ENCODE measurements around the gene NDE1. TPM values are rescaled to one million over a fixed set of nuclear protein-coding genes. Genes with fewer than 3 reads are reported as not detected.
"Not testable (repeated sequence)": the region's sequence is repeated elsewhere in the genome, so short reads cannot be mapped to it uniquely, and the experiment has no call there.

Gene NDE1
- total and polyA plus RNA-seq, 12 donors: 3.1 to 21.6 (median 14.7) TPM

DNA sequence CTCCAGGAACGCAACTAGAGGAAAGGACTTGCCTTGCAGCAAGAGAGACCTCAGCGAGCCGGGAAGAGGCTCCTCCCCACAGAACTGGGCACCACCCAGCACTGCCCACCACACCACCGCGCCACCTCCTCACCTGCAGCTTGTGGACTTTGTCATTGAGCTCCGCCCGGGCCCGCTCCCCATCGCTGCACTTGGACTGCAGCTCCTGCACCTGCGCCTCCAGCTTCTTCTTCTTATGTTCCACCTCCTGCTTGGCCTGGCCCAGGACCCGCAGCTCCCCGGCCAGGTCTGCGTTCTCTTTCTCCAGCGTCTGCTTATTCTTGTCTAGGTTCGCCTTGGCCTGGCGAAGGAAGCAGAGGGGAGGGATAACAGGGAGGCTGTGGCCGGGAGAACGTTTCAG is 76.7 kb downstream of the NDE1 start:
- H3K4me1 ChIP-seq (replicated peaks in 1 of 2): no peaks in the 10 kb centered on the region
- 93 to 95% (median 94%) methylated on average over 17 to 18 of the region's 18 CpGs for WGBS, 4 donors
- peaks cover 0 to 17% of the 10 kb centered on the region in 2 donors for H3K36me3 ChIP-seq (replicated peaks in 1 of 2)
- no peaks in the 10 kb centered on the region for H3K27me3 ChIP-seq
- no peaks in the 10 kb centered on the region for H3K9me3 ChIP-seq (replicated peaks in 1 of 3)
- intact Hi-C loops (cut with DNase I): no loop called here
- no peak for DNase-seq
- H3K4me3 ChIP-seq: no peak overlapping the region
- TF ChIP-seq, protein P1, sequence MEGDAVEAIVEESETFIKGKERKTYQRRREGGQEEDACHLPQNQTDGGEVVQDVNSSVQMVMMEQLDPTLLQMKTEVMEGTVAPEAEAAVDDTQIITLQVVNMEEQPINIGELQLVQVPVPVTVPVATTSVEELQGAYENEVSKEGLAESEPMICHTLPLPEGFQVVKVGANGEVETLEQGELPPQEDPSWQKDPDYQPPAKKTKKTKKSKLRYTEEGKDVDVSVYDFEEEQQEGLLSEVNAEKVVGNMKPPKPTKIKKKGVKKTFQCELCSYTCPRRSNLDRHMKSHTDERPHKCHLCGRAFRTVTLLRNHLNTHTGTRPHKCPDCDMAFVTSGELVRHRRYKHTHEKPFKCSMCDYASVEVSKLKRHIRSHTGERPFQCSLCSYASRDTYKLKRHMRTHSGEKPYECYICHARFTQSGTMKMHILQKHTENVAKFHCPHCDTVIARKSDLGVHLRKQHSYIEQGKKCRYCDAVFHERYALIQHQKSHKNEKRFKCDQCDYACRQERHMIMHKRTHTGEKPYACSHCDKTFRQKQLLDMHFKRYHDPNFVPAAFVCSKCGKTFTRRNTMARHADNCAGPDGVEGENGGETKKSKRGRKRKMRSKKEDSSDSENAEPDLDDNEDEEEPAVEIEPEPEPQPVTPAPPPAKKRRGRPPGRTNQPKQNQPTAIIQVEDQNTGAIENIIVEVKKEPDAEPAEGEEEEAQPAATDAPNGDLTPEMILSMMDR (IDR thresholded peaks at IDR 0.05): no peak
- no peak for TF ChIP-seq POLR2A (IDR thresholded peaks at IDR 0.05)
- no peak overlapping the region for H3K27ac ChIP-seq

DNA sequence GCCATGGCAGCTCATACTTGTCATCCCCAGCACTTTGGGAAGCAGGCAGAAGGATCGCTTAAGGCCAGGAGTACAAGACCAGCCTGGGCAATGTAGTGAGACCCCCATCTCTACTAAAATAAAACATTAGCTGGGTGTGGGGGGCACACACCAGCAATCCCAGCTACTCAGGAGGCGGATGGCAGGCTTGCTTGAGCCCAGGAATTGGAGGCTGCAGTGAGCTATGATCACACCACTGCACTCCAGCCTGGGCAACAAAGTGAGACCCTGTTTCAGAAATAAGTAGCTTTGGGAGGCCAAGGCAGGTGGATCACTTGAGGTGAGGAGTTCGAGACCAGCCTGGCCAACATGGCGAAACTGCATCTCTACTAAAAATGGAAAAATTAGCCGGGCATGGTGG is 77.7 kb downstream of the NDE1 start:
- peaks cover 0 to 17% of the 10 kb centered on the region in 2 donors for H3K36me3 ChIP-seq (replicated peaks in 1 of 2)
- H3K4me1 ChIP-seq (replicated peaks in 1 of 2); DNase-seq; H3K4me3 ChIP-seq; H3K27ac ChIP-seq; H3K27me3 ChIP-seq; H3K9me3 ChIP-seq (replicated peaks in 1 of 3); intact Hi-C loops (cut with DNase I): not testable (repeated sequence)
- WGBS, 4 donors: 93 to 99% (median 97%) methylated on average over 4 to 5 of the region's 5 CpGs

DNA sequence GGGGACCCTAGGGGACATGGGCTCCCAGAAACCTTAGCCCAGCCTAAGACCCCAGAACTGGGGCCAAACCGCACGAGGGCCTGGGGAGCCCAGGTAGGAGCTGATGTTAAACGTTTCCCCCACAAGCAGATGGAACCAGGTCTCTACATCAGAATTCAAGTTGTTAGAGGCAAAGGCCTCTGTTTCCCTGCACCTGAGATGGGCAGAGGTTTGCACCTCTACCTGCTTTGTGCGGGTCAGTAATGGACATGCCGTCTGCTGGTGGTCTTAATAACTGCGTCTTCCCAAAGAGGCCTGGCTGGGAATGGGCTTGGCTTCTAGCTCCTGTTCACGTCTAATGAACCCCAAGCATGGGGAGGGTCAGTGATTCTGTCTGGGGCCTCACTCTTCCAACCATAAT is 79.1 kb downstream of the NDE1 start:
- no peak for DNase-seq
- H3K36me3 ChIP-seq (replicated peaks in 1 of 2): peaks cover 0 to 17% of the 10 kb centered on the region in 2 donors
- H3K27ac ChIP-seq: no peak overlapping the region
- 84 to 94% (median 92%) methylated on average over 7 of the region's 7 CpGs for WGBS, 4 donors
- H3K4me1 ChIP-seq (replicated peaks in 1 of 2): no peaks in the 10 kb centered on the region
- H3K27me3 ChIP-seq: no peaks in the 10 kb centered on the region
- H3K4me3 ChIP-seq: no peak overlapping the region
- intact Hi-C loops (cut with DNase I): no loop called here
- TF ChIP-seq POLR2A (IDR thresholded peaks at IDR 0.05): no peak
- TF ChIP-seq, protein P1 (IDR thresholded peaks at IDR 0.05): no peak
- H3K9me3 ChIP-seq (replicated peaks in 1 of 3): no peaks in the 10 kb centered on the region

DNA sequence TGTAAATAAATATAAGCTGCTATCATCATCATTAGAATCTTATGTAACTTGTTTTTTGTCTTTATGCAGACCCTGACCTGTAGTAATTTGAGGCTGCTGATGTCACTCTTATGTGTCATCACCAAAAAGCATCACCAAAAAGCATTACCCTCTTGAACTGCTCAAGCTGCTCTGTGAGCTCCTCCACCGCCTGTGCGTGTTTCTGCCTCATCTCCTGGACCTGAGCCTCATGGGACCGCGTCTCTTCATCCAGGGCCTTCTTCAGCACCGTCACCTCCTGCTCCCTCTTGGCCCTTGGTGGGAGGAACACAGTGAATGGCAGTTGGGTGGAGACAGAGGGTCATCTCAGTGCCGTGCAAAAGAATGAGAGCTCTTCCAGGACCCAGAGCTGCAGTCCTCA is 82.4 kb downstream of the NDE1 start:
- WGBS, 4 donors: 88 to 92% (median 89%) methylated on average over 6 of the region's 6 CpGs
- no peak for TF ChIP-seq POLR2A (IDR thresholded peaks at IDR 0.05)
- TF ChIP-seq, protein P1 (IDR thresholded peaks at IDR 0.05): no peak
- no peaks in the 10 kb centered on the region for H3K9me3 ChIP-seq (replicated peaks in 1 of 3)
- H3K4me3 ChIP-seq: no peak overlapping the region
- intact Hi-C loops (cut with DNase I): no loop called here
- no peak overlapping the region for H3K27ac ChIP-seq
- H3K27me3 ChIP-seq: no peaks in the 10 kb centered on the region
- no peaks in the 10 kb centered on the region for H3K36me3 ChIP-seq (replicated peaks in 1 of 2)
- DNase-seq: no peak
- no peaks in the 10 kb centered on the region for H3K4me1 ChIP-seq (replicated peaks in 1 of 2)

DNA sequence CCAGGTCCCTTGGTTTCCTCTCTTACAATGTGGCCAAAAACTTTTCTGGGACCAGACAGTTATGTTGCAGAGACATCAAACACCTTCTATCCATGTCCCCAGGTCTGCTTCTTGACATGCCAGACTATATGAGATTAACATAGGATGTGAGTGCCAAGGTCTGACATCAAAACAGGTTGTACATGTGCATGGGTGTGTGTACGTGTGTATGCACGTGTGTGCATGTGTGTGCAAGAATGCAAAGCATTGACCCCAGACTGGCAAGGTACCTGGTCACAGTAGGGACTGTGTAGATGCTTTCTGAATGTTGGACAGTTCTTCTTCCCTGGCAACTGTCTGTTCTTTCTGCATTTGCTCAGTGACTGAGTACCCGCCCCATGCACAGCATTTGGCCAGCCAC is 85.6 kb downstream of the NDE1 start:
- DNase-seq: no peak
- Histone ChIP-seq H3K4me3 (no peak overlapping the region), H3K36me3 (replicated peaks in 1 of 2) (no peaks in the 10 kb centered on the region), H3K4me1 (replicated peaks in 1 of 2) (no peaks in the 10 kb centered on the region), H3K9me3 (replicated peaks in 1 of 3) (no peaks in the 10 kb centered on the region), H3K27me3 (no peaks in the 10 kb centered on the region), H3K27ac (no peak overlapping the region)
- intact Hi-C loops (cut with DNase I): no loop called here
- TF ChIP-seq, protein P1 (IDR thresholded peaks at IDR 0.05): no peak
- TF ChIP-seq POLR2A (IDR thresholded peaks at IDR 0.05): no peak
- 88 to 94% (median 91%) methylated on average over 3 of the region's 3 CpGs for WGBS, 4 donors
